ENCODE results near the gene SYAP1. TPM values are rescaled to one million over a fixed set of nuclear protein-coding genes. Genes with fewer than 3 reads are reported as not detected.
A peak's percentile ranks its signal among the peaks of the same experiment; 100 is the strongest.
"Not testable (repeated sequence)": the region's sequence is repeated elsewhere in the genome, so short reads cannot be mapped to it uniquely, and the experiment has no call there.

SYAP1 gene
- total RNA-seq, 1 donor from 2014 or later: 14.2 TPM

GRCh38 chrX:16783452-16783851 lies 64.0 kb downstream of the SYAP1 start:
- H3K27ac ChIP-seq: no peak overlapping the region
- no peaks in the 10 kb centered on the region for H3K9me3 ChIP-seq
- no peak for DNase-seq (ENCODE audit: low spot score in 2 of 2)
- H3K36me3 ChIP-seq: no peaks in the 10 kb centered on the region
- peaks cover 0 to 11% of the 10 kb centered on the region in 2 donors for H3K4me1 ChIP-seq
- no peaks in the 10 kb centered on the region for H3K27me3 ChIP-seq
- H3K4me3 ChIP-seq: no peak overlapping the region
- intact Hi-C loops (cut with DNase I): no loop called here
- TF ChIP-seq CTCF (IDR thresholded peaks at IDR 0.05): no peak

- H3K27ac ChIP-seq; H3K4me3 ChIP-seq; H3K9me3 ChIP-seq; H3K27me3 ChIP-seq; intact Hi-C loops (cut with DNase I); H3K36me3 ChIP-seq; DNase-seq (ENCODE audit: low spot score in 2 of 2): not testable (repeated sequence)
- peaks cover 0 to 11% of the 10 kb centered on the region in 2 donors for H3K4me1 ChIP-seq
Observed at GRCh38 chrX:16784440-16784839, 65.0 kb downstream of the SYAP1 start.

- Histone ChIP-seq H3K36me3 (no peaks in the 10 kb centered on the region), H3K27ac (no peak overlapping the region), H3K9me3 (no peaks in the 10 kb centered on the region), H3K27me3 (no peaks in the 10 kb centered on the region), H3K4me1 (peaks cover 0 to 11% of the 10 kb centered on the region in 2 donors), H3K4me3 (peak overlapping the region; percentile 87 to 89)
- peak in 1 of 2 donors; percentile 63 for DNase-seq (ENCODE audit: low spot score in 2 of 2)
- intact Hi-C loops (cut with DNase I): loop anchor here (1.0 to 5.0 kb wide), 4 partner anchors 66 to 952 kb away; partner anchors contain the start of genes RBBP7, SCML1 and SYAP1
- TF ChIP-seq CTCF (IDR thresholded peaks at IDR 0.05): no peak
Observed at GRCh38 chrX:16785247-16786138, 66.1 kb downstream of the SYAP1 start.

GRCh38 chrX:16786139-16786790 lies 66.9 kb downstream of the SYAP1 start, which contains the start of gene TXLNG:
Gene TXLNG (plus strand): TSS chrX:16786466. CDS start chrX:16786488, 22 bp downstream.
- Histone ChIP-seq H3K27me3 (no peaks in the 10 kb centered on the region), H3K4me3 (peak within 1 kb of the TSS; percentile 87 to 89), H3K27ac (peak within 1 kb of the TSS; percentile 88 to 90), H3K4me1 (peaks cover 0 to 11% of the 10 kb centered on the region in 2 donors), H3K9me3 (no peaks in the 10 kb centered on the region), H3K36me3 (peaks cover 0 to 3% of the 10 kb centered on the region in 2 donors)
- peak; percentile 99 to 100 for DNase-seq (ENCODE audit: low spot score in 2 of 2)
- intact Hi-C loops (cut with DNase I): loop anchor here (1.0 to 5.0 kb wide), 4 partner anchors 67 to 951 kb away; partner anchors contain the start of genes RBBP7, SCML1 and SYAP1
- no peak for TF ChIP-seq CTCF (IDR thresholded peaks at IDR 0.05)

- intact Hi-C loops (cut with DNase I): loop anchor here (1.0 to 5.0 kb wide), 4 partner anchors 68 to 950 kb away; partner anchors contain the start of genes RBBP7, SCML1 and SYAP1
- H3K27me3 ChIP-seq: no peaks in the 10 kb centered on the region
Observed at GRCh38 chrX:16786791-16787735, 67.7 kb downstream of the SYAP1 start.

More at GRCh38 chrX:16786791-16787735, 67.7 kb downstream of the SYAP1 start:
- Histone ChIP-seq H3K4me1 (peaks cover 0 to 11% of the 10 kb centered on the region in 2 donors), H3K4me3 (peak overlapping the region; percentile 87 to 89), H3K9me3 (no peaks in the 10 kb centered on the region), H3K27ac (peak overlapping the region; percentile 88 to 90), H3K36me3 (peaks cover 0 to 3% of the 10 kb centered on the region in 2 donors)
- peak in 1 of 2 donors; percentile 63 for DNase-seq (ENCODE audit: low spot score in 2 of 2)
- no peak for TF ChIP-seq CTCF (IDR thresholded peaks at IDR 0.05)
